HUES48 (cell line): ENCODE results near the gene ARHGAP42.

ENCODE experiments used
- H3K27ac ChIP-seq: one replicate; pipeline ENCODE4 v1.7.0; 2013; ENCODE audit warnings: low read depth, low read length, inconsistent platforms
- H3K27me3 ChIP-seq: 2 replicates; pipeline ENCODE4 v1.6.1; 2013; ENCODE audit warnings: mild to moderate bottlenecking, low read length; ENCODE audit not compliant: control insufficient read depth, insufficient read depth
- H3K36me3 ChIP-seq: 2 replicates; pipeline ENCODE4 v1.6.1; 2013; ENCODE audit warnings: low read length; ENCODE audit not compliant: control insufficient read depth, insufficient read depth
- H3K4me1 ChIP-seq: 2 replicates; pipeline ENCODE4 v1.6.1; 2013; ENCODE audit warnings: mild to moderate bottlenecking, low read length; ENCODE audit not compliant: control insufficient read depth, insufficient read depth
- H3K4me3 ChIP-seq: 2 replicates; pipeline ENCODE4 v1.5.1; 2013; ENCODE audit warnings: mild to moderate bottlenecking, low read depth, low read length
- H3K9ac ChIP-seq: 2 replicates; pipeline ENCODE4 v1.6.1; 2013; ENCODE audit warnings: mild to moderate bottlenecking, low read depth, low read length, moderate library complexity
- H3K9me3 ChIP-seq: 2 replicates; pipeline ENCODE4 v1.6.1; 2013; ENCODE audit warnings: low read length; ENCODE audit not compliant: control insufficient read depth, insufficient read depth

ARHGAP42 gene

GRCh38 chr11:100760744-100761143 lies 73.7 kb downstream of the ARHGAP42 start:
- H3K9ac ChIP-seq: no peak overlapping the region
- H3K36me3 ChIP-seq: no peaks in the 10 kb centered on the region
- H3K4me3 ChIP-seq: no peak overlapping the region
- H3K27me3 ChIP-seq: no peaks in the 10 kb centered on the region
- peaks cover 14% of the 10 kb centered on the region for H3K4me1 ChIP-seq
- H3K27ac ChIP-seq: no peak overlapping the region
- H3K9me3 ChIP-seq: no peaks in the 10 kb centered on the region

DNA sequence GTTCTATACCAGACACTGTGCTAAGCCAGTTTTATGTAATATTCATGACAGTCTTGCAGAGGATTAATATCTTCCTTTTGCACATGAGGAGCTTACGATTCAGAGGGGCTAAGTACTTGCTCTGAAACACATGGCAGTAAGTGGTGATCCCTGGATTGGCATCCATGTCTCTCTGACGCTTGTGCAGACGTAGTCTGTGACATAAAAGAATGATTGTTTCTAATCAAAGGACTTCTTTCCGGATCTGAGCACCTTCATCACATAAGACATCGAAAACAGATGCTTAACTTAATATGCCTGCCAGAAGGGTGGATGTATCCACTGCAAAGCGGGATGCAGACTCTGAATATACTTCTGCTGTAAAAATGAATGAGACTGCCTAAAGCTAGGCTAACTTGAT lies 74.8 kb downstream of the ARHGAP42 start:
- H3K4me1 ChIP-seq: peaks cover 14% of the 10 kb centered on the region
- H3K27me3 ChIP-seq: no peaks in the 10 kb centered on the region
- H3K27ac ChIP-seq: no peak overlapping the region
- H3K36me3 ChIP-seq: no peaks in the 10 kb centered on the region
- no peak overlapping the region for H3K9ac ChIP-seq
- H3K9me3 ChIP-seq: no peaks in the 10 kb centered on the region
- H3K4me3 ChIP-seq: no peak overlapping the region

DNA sequence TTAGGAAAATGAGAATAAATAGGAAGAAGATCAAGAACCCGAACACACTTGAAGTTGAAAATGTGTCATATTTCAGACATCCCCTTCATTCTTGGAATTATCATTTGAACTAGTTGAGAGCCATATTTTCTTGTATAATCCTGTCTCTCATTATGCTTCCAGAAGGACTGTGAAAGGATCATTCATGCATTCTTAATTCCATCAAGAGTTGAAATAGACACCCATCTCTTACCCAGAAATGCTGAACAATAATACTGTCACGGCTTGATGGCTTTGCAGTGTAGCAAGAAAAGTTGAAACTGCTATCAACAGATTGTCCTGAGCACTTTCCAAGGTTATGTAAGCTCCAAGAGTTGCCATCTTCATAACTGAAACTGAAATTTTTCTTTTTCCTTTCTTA lies 79.7 kb downstream of the ARHGAP42 start:
- no peaks in the 10 kb centered on the region for H3K27me3 ChIP-seq
- peaks cover 15% of the 10 kb centered on the region for H3K4me1 ChIP-seq
- no peaks in the 10 kb centered on the region for H3K9me3 ChIP-seq
- no peaks in the 10 kb centered on the region; the same call in 1 of the 2 replicates for H3K36me3 ChIP-seq
- H3K27ac ChIP-seq: no peak overlapping the region
- H3K9ac ChIP-seq: no peak overlapping the region
- H3K4me3 ChIP-seq: no peak overlapping the region

DNA sequence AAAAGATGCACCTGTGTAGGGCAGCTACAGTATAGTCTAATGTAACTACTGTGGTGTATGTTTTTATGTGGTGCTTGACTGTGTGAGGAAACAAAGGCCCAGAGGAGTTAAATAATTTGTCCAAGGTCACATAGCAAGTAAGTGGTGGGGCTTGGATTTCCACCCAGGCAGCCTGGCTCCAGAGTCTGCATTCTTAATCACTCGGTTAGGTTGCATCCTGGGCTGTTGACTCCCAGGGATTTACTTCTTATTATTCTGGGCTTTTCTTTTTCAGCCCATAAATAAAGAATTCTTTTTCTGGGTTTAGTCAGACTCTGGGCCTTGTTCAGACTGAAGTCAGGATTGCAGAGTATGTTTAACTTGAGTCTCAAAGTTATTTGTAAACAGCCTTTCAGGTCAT lies 82.1 kb downstream of the ARHGAP42 start:
- H3K9ac ChIP-seq: no peak overlapping the region
- peaks cover 15% of the 10 kb centered on the region for H3K4me1 ChIP-seq
- peak overlapping the region; percentile 30 for H3K27ac ChIP-seq
- peaks cover 11% of the 10 kb centered on the region; the same call in 1 of the 2 replicates for H3K36me3 ChIP-seq
- no peaks in the 10 kb centered on the region for H3K9me3 ChIP-seq
- H3K4me3 ChIP-seq: no peak overlapping the region
- no peaks in the 10 kb centered on the region for H3K27me3 ChIP-seq

GRCh38 chr11:100769617-100770016 lies 82.5 kb downstream of the ARHGAP42 start:
- H3K27me3 ChIP-seq: no peaks in the 10 kb centered on the region
- no peak overlapping the region for H3K9ac ChIP-seq
- peak overlapping the region; percentile 30 for H3K27ac ChIP-seq
- H3K4me1 ChIP-seq: peaks cover 12% of the 10 kb centered on the region
- H3K9me3 ChIP-seq: no peaks in the 10 kb centered on the region
- H3K4me3 ChIP-seq: no peak overlapping the region
- peaks cover 11% of the 10 kb centered on the region; the same call in 1 of the 2 replicates for H3K36me3 ChIP-seq

DNA sequence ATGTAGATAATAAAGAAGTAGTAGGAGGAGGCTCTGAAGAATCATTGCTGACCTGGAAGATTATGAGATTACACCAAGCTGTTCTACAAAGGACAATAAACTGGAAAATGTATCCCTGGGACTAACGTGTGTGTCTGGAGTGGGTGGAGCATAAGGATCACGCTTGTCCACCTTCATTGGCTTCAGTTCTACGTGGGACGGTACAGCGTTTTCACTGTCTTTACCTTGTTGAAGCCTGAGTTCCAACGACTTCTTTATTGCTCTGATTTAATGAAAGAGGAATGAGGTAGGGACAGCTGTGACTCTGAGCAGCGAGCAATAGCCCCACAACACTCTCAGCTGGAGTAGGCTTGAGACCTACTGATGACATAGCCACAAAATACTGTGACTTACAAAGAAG lies 87.0 kb downstream of the ARHGAP42 start:
- H3K27ac ChIP-seq: no peak overlapping the region
- H3K9ac ChIP-seq: no peak overlapping the region
- H3K27me3 ChIP-seq: no peaks in the 10 kb centered on the region
- H3K4me1 ChIP-seq: peaks cover 5% of the 10 kb centered on the region
- H3K9me3 ChIP-seq: no peaks in the 10 kb centered on the region
- H3K36me3 ChIP-seq: peaks cover 11% of the 10 kb centered on the region; the same call in 1 of the 2 replicates
- H3K4me3 ChIP-seq: no peak overlapping the region

- Histone ChIP-seq H3K9ac (no peak overlapping the region), H3K27ac (no peak overlapping the region), H3K36me3 (peaks cover 11% of the 10 kb centered on the region; the same call in 1 of the 2 replicates), H3K27me3 (no peaks in the 10 kb centered on the region), H3K4me3 (no peak overlapping the region), H3K9me3 (no peaks in the 10 kb centered on the region), H3K4me1 (no peaks in the 10 kb centered on the region)
Measured at GRCh38 chr11:100774859-100775258, 87.8 kb downstream of the ARHGAP42 start.

GRCh38 chr11:100776212-100776896 lies 89.3 kb downstream of the ARHGAP42 start:
- no peaks in the 10 kb centered on the region for H3K9me3 ChIP-seq
- no peaks in the 10 kb centered on the region for H3K27me3 ChIP-seq
- no peak overlapping the region for H3K4me3 ChIP-seq
- peaks cover 9% of the 10 kb centered on the region for H3K4me1 ChIP-seq
- peak overlapping the region; percentile 9 for H3K27ac ChIP-seq
- no peak overlapping the region for H3K9ac ChIP-seq
- H3K36me3 ChIP-seq: 0 out of 2 replicates have a peak, but pooled peaks cover 11% of the 10 kb centered on the region

DNA sequence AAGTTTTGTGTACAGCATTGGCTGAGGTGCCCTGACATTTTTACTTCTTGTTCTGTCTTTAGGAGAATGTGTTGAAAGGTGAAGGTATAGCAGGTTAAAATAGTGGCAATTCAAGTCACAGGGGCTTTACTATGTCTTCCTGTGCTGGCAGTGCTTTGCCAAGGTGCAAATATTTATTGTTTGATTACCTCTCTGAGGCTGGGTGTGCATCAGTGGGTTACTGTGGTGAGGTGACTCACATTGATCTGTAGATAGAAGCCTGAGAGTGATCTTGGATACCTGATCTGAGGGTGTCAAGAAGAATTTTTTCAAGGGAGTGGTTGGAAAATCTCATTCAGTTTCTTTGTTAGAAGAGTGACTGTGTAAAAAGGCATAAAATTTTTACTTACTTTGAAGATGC lies 90.0 kb downstream of the ARHGAP42 start:
- H3K4me1 ChIP-seq: peaks cover 9% of the 10 kb centered on the region
- H3K9ac ChIP-seq: no peak overlapping the region
- H3K36me3 ChIP-seq: 0 out of 2 replicates have a peak, but pooled peaks cover 11% of the 10 kb centered on the region
- peak overlapping the region; percentile 10 for H3K27ac ChIP-seq
- H3K9me3 ChIP-seq: no peaks in the 10 kb centered on the region
- no peaks in the 10 kb centered on the region for H3K27me3 ChIP-seq
- no peak overlapping the region for H3K4me3 ChIP-seq

- Histone ChIP-seq H3K27ac (peak overlapping the region; percentile 10), H3K36me3 (0 out of 2 replicates have a peak, but pooled peaks cover 8% of the 10 kb centered on the region)
Measured at GRCh38 chr11:100777736-100778135, 90.6 kb downstream of the ARHGAP42 start.

GRCh38 chr11:100778166-100778785 lies 91.2 kb downstream of the ARHGAP42 start:
- H3K4me3 ChIP-seq: no peak overlapping the region
- no peaks in the 10 kb centered on the region for H3K27me3 ChIP-seq
- H3K9ac ChIP-seq: no peak overlapping the region
- H3K4me1 ChIP-seq: peaks cover 9% of the 10 kb centered on the region
- H3K27ac ChIP-seq: no peak overlapping the region
- no peaks in the 10 kb centered on the region for H3K9me3 ChIP-seq
- 0 out of 2 replicates have a peak, but pooled peaks cover 7% of the 10 kb centered on the region for H3K36me3 ChIP-seq

More at GRCh38 chr11:100777736-100778135, 90.6 kb downstream of the ARHGAP42 start:
- Histone ChIP-seq H3K9me3 (no peaks in the 10 kb centered on the region), H3K27me3 (no peaks in the 10 kb centered on the region), H3K4me3 (no peak overlapping the region), H3K9ac (no peak overlapping the region), H3K4me1 (peaks cover 9% of the 10 kb centered on the region)
